ENCODE results near the gene ANKRD33B.
"Not testable (repeated sequence)": the region's sequence is repeated elsewhere in the genome, so short reads cannot be mapped to it uniquely, and the experiment has no call there.

ANKRD33B gene

DNA sequence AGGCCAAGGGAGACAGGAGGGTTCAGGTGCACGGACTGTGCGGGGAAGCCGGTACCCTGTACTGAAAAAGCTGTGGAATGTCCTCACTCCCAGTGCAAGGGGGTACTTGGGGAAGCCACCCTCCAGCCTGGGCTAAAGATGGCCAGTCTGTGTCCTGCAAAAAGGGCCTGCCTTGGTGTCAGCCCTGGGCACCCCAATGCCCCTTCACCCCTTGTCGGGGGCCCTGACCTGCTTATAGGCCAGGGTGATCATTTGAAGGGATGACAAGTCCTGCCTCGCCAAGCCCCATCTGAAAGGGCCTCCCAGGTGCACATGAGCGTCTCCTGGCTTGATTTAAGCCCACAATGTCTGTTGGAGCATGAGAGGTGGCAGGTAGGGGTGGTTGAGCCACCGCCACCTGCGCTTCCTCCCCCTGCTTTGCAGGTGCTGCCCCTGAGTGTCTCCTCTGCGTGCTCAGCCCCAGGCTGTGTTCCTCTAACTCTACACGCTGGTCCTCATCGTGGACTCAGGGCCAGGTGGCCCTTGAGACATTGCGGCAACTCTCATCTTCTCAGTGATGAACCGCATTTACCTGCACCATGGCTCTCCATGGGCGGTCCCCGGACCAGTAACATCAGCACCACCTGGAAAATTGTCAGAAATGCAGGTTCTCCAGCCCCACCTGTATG, 97.0 kb downstream of the ANKRD33B start:
- Mint-ChIP-seq H3K9me3 (ENCODE audit: low read depth) (no peaks in the 10 kb centered on the region), H3K4me3 (no peak overlapping the region), H3K36me3 (no peaks in the 10 kb centered on the region), H3K4me1 (ENCODE audit: low read depth) (no peaks in the 10 kb centered on the region), H3K27me3 (no peaks in the 10 kb centered on the region), H3K27ac (no peak overlapping the region)

DNA sequence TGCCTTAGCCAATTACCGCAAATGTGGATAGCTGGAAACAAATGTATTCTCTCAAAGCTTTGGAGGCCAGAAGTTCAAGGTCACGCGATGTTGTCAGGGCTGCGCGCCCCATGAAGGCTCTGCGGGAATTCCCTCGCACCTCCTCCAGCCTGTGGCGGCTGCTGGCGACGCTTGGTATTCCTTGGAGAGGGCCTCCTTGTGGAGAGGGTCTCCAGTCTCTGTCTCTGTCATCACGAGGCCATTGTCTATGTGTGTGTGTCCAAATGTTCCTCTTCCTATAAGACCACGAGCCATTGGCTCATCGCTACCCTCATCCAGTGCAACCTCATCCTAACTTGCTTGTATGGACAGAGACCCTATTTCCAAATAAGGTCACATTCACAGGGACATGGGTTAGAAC, 97.5 kb downstream of the ANKRD33B start:
- H3K4me1 Mint-ChIP-seq (ENCODE audit: low read depth), result no peaks in the 10 kb centered on the region
- H3K27me3 Mint-ChIP-seq, result no peaks in the 10 kb centered on the region
- H3K9me3 Mint-ChIP-seq (ENCODE audit: low read depth), result no peaks in the 10 kb centered on the region
- H3K27ac Mint-ChIP-seq, result no peak overlapping the region
- H3K4me3 Mint-ChIP-seq, result no peak overlapping the region
- no peaks in the 10 kb centered on the region for H3K36me3 Mint-ChIP-seq

DNA sequence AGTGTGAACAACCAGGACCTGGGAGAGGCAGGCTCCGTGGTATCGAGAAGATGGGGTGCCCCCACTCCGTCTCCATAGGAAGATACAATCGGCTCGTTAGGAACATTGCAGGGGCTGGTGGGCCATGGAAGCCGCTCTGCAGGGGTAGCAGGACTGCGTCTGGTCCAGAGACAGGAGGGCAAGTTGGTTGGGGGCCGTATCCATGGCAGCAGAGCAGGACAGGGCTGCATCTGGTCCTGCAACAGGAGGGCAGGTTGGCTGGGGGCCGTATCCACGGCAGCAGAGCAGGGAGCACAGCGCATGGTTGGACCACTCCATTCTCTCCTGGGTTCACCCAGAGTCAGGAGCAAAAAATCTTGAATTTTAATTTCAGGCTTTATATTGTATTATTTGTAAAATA, 98.2 kb downstream of the ANKRD33B start:
- H3K36me3 Mint-ChIP-seq, result no peaks in the 10 kb centered on the region
- H3K27me3 Mint-ChIP-seq, result no peaks in the 10 kb centered on the region
- no peak overlapping the region for H3K4me3 Mint-ChIP-seq
- no peaks in the 10 kb centered on the region for H3K4me1 Mint-ChIP-seq (ENCODE audit: low read depth)
- no peak overlapping the region for H3K27ac Mint-ChIP-seq
- H3K9me3 Mint-ChIP-seq (ENCODE audit: low read depth), result no peaks in the 10 kb centered on the region

DNA sequence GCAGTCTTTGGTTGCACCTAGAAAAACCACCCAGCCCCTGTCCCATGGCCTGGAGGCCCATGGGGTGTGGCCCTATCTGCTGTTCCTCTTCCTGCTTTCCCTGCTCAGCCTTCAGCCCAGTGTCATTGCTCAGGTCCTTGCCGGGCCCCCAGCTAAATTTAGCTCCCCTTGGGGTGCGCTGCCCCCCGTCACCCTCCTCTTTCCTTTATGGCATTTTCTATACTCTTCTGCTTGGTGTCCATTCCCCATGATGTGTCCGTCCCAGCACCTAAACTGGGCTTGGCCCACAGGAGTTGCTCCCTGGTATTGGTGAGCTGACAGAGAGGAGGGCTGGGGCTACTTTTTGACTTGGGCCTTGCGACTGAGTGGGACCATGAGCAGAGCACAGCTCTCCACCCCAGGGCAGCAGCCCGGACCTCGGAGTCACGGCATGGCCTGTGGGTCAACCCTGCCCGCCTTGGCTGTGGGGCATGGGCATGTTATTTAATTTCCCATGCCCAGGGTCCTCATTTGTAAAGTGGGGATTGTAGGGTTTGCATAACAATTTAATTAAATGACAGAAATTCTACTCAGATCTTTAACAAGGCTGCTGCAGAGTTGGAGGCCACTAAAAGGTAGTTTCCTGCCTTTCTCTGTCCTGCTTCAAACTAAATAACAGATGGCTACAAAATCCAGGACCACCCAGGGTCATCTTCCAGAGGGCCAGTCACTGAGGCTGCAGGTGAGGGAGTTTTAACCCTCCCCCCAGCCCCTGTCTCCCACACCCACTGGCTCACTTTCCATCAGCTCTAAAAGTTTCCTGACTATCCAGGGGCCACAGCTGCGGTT, 99.0 kb downstream of the ANKRD33B start:
- Mint-ChIP-seq H3K9me3 (ENCODE audit: low read depth) (no peaks in the 10 kb centered on the region), H3K4me3 (no peak overlapping the region), H3K4me1 (ENCODE audit: low read depth) (no peaks in the 10 kb centered on the region), H3K36me3 (no peaks in the 10 kb centered on the region), H3K27ac (no peak overlapping the region), H3K27me3 (no peaks in the 10 kb centered on the region)

DNA sequence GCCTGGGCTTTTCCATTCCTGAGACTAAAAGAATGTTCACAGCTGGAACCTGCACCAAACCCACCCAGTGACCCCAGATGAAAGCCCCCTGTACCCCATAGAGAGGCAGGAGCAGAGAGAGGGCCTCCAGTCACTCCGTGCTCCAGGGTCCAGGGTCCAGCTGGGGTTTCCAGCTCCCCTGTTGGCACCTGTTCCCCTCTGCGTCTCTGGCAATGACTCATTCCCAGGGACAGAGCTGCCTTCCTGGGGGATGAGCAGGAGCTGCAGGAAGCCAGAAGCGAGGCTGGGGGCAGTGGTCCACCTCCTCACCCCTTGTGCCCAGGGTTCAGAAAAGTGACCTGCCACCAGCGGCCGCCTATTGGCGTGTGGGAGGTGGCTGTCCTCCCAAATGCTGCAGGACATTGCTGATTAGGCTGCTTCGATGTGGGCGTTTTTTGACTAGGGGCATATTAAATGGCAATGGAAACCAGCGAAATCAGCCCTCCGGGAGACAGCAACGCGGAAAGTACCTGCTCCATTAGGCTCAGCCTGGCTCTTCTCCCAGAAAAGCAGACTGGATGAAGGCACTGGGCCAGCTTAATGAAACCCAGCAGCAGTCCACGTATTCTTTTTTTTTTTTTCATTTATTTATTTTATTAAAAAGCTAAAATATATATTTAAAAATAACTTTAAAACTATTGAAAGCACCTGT, 99.8 kb downstream of the ANKRD33B start:
- Mint-ChIP-seq H3K27me3 (no peaks in the 10 kb centered on the region), H3K27ac (no peak overlapping the region), H3K36me3 (no peaks in the 10 kb centered on the region), H3K4me1 (ENCODE audit: low read depth) (no peaks in the 10 kb centered on the region), H3K9me3 (ENCODE audit: low read depth) (no peaks in the 10 kb centered on the region), H3K4me3 (no peak overlapping the region)

DNA sequence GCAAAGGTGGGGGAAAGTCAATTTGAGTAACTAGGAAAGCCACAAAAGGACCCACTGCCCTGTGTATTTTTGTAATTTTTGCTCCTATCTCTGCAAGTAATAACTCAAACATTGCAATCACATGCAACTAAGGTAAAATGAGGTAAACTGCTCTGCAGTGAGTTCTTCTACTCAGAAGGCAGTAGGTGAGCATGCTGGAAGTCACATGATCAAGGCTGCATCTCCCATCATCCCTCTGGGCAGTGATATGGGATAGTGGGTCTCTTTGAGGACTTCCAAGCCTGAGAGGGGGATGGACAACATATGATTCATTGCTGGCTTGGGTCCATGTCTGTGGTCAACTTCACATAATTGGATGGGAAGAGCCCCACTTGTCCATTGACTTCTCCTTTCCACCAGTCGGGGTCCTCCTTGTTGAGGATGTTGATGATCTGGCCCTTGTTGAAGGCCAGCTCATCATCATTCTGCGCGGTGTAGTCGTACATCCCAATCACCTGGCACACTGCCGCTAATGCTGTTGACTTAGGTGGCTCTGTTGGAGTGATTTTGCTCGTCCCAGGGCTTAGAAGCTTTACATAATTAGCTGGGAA, 100.4 kb downstream of the ANKRD33B start:
- H3K36me3 Mint-ChIP-seq; H3K4me1 Mint-ChIP-seq (ENCODE audit: low read depth); H3K9me3 Mint-ChIP-seq (ENCODE audit: low read depth); H3K4me3 Mint-ChIP-seq; H3K27me3 Mint-ChIP-seq; H3K27ac Mint-ChIP-seq: not testable (repeated sequence)

DNA sequence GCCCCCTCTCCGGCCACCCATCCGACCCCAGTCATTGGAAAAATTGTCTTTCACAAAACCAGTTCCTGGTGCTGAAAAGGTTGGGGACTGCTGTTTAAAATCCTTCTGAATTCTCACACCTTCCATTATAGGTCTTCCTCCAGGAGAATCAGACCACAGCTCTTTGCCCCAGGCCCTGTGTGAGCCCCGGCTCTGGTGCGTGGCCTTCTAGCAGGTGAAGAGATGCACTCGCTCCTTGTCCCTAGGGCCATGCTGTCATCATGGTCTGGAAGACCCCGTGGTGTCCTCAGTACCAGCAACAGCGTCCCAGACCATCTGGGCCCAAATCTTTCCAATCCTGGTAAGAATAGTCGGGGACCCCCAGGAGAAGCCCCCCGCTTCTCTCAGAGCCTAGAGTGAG, 101.9 kb downstream of the ANKRD33B start:
- Mint-ChIP-seq H3K4me1 (ENCODE audit: low read depth) (no peaks in the 10 kb centered on the region), H3K27me3 (no peaks in the 10 kb centered on the region), H3K9me3 (ENCODE audit: low read depth) (no peaks in the 10 kb centered on the region), H3K36me3 (no peaks in the 10 kb centered on the region), H3K27ac (no peak overlapping the region), H3K4me3 (no peak overlapping the region)

DNA sequence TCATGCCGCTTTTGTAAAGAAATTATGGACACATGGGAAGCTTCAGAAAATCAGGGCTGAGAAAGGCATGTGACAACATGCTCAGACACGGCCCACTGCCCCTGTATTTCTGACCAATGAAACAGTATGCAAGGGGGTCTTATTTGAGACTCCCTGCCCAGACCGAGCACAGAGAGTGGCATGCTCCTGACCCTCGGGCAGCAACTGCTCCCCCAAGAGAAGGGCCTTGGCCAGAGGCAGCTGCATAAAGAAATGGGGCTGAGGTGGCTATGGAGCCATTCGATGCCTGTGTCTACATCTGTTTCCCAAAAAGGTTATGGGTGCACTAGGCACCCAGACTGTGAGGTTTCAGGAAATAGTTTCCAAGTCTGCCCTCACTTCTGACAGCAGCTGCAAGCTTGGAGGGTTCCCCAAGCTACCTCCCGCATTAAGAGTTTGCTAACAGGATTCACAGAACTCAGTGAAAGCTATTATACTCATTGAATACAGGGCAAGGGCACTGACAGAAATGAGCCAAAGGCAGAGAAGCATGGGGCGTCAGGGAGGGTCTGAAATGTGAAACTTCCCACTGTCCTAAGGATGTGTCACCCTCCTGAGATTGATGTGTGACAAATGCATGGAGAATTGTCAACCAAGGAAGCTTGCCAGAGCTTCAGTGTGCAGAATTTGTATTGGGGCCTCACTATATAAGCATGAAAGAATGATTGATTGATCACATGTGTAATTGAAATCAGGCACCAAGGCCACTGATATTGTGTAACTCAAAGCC, 102.8 kb downstream of the ANKRD33B start:
- Mint-ChIP-seq H3K9me3 (ENCODE audit: low read depth) (no peaks in the 10 kb centered on the region), H3K4me3 (no peak overlapping the region), H3K27ac (no peak overlapping the region), H3K36me3 (no peaks in the 10 kb centered on the region), H3K27me3 (no peaks in the 10 kb centered on the region), H3K4me1 (ENCODE audit: low read depth) (no peaks in the 10 kb centered on the region)

DNA sequence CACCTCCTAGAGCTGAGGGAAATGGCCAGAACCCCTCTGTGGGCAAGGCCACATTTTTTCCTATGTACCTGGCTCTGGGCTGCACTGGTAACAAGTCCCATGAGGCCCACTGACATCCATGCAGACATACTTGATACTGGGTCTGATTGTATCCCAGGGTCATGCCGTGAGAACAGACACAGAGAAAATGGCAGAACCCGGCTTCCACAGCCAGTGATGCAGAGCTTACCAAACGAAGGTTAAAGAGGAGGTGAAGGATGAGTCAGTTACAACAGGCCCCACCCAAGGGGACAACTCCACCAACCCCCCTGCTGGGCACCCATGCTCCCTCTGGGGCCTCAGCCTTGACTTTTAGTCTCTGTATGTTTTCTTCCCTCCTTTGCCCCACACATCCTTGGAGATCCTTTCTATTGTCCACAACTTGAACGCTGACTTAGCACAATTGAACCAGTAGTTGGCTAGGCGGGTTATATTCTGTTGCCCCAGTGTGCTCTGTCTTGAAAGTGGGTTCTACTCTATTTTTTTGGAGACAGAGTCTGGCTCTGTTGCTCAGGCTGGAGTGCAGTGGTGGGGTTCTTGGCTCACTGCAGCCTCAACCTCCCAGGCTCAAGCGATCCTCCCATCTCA, 103.7 kb downstream of the ANKRD33B start:
- Mint-ChIP-seq H3K4me3 (no peak overlapping the region), H3K27me3 (no peaks in the 10 kb centered on the region), H3K4me1 (ENCODE audit: low read depth) (no peaks in the 10 kb centered on the region), H3K36me3 (no peaks in the 10 kb centered on the region), H3K9me3 (ENCODE audit: low read depth) (no peaks in the 10 kb centered on the region), H3K27ac (no peak overlapping the region)

DNA sequence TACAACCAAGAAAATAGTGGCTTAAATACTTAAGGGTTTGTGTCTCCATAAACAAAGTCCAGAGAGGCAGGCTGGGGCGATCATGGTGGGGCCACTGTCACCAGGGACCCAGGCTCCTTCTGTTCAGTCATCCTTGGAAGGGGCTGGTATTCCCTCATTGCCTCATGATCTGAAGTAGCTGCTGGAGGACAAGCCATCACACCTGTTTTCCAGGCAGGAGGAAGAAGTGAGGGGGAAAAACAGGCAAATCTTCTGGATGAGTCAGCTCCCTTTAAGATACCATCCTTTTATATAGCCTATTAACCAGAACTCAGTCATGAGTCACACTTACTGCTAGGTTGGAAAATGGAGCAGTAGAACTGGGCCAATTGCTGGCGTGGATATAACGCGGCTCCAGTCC, 104.8 kb downstream of the ANKRD33B start:
- H3K36me3 Mint-ChIP-seq, result no peaks in the 10 kb centered on the region
- no peaks in the 10 kb centered on the region for H3K27me3 Mint-ChIP-seq
- H3K9me3 Mint-ChIP-seq (ENCODE audit: low read depth), result no peaks in the 10 kb centered on the region
- H3K4me3 Mint-ChIP-seq, result no peak overlapping the region
- H3K4me1 Mint-ChIP-seq (ENCODE audit: low read depth), result no peaks in the 10 kb centered on the region
- no peak overlapping the region for H3K27ac Mint-ChIP-seq

DNA sequence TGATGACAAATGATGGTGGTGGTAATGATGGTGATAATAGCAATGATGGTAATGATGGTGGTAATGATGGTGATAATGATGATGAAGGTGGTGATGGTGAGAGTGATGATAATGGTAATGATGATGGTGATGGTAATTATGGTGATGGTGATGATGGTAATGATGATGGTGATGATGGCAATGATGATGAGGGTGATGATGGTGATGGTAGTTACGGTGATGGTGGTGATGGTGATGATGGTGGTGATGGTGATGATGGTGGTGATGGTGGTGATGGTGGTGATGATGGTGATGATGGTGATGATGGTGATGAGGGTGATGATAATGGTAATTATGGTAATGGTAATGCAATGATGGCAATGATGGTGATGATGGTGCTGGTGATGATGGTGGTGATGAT, 106.1 kb downstream of the ANKRD33B start:
- H3K4me3 Mint-ChIP-seq, result no peak overlapping the region
- no peak overlapping the region for H3K27ac Mint-ChIP-seq
- no peaks in the 10 kb centered on the region for H3K27me3 Mint-ChIP-seq
- no peaks in the 10 kb centered on the region for H3K4me1 Mint-ChIP-seq (ENCODE audit: low read depth)
- no peaks in the 10 kb centered on the region for H3K9me3 Mint-ChIP-seq (ENCODE audit: low read depth)
- no peaks in the 10 kb centered on the region for H3K36me3 Mint-ChIP-seq

DNA sequence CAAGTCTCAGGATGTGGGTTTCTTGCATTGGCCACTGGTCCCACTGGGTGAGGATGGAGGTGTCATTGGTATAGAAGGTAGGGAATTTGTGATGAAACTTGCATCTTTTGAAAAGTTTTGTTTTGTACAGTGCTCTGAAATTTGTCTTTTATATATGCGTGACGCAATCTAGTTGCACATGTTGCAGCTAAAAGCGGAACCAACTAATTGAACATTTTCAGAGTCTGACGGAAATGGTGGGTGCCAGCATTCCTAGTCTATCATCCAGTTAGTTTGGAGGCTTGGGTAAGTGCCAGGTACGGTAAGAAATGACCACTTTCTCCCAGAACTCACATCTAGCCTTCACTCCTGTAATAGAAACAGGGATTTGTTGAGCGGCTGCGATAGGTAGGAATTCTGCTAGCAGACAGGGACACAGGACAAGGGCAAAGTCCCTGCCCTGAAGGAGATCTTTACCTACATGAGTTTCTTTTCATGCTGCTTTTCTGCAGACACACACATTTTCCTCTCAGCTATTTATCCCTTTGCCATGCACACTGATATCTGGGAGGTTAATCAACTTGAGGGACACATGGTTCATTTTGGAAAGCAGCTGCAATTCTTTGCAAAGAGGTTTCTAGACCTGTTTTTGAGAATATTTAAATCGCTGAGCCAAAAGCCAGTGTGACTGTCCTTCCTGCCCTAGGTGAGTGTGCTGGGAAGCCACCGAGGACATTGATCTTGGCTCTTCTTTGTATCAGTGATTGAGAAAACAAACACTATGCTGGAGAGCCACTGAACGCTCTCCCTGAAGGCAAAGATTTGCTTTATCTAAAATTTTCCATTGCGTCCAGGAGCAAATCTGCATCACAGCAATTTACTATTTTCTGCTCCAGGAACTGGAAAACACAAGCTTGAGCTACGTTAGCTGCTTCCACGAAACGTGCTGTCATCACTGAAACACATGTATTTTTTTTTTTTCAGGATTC, 107.5 kb downstream of the ANKRD33B start:
- Mint-ChIP-seq H3K27me3 (no peaks in the 10 kb centered on the region), H3K36me3 (no peaks in the 10 kb centered on the region), H3K27ac (no peak overlapping the region), H3K4me3 (no peak overlapping the region), H3K4me1 (ENCODE audit: low read depth) (no peaks in the 10 kb centered on the region), H3K9me3 (ENCODE audit: low read depth) (no peaks in the 10 kb centered on the region)

DNA sequence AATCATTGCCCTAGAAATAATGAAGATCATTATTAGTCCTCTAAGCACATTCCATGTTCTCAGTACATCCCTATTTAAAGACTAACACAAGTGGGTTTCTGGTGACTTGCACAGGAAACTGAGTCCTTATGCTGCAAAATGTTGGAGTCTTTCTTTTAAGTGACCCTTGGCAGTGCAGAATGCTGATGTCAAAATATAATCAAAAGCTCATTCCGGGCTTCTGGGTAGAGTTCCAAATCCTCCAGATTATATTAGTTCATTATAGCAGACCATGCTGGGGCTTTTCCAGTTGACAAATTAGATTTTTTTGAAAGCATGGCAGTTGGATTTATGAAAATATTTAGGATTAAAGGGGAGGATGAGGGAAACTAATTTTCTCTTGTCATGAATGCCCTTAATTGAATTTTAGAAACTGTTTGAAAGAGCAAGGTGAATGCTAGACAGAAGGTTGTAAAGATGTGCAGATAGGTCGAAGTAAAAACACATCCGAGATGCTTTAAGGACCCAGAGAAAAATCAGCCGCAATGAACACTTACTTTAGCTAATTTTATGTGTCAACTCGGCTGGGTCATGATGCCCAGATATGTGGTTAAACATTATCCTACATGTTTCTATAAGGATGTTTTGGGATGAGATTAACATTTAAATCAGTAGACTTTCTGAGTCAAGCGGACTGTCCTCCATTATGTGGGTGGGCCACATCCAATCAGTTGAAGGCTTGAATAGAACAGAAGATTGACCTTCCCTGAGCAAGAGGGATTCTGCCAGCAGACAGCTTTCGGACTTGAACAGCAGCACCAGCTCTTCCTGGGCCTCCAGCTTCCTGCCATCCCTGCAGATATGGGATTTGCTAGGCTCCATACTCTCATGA, 108.5 kb downstream of the ANKRD33B start:
- Mint-ChIP-seq H3K36me3 (peaks cover 5% of the 10 kb centered on the region), H3K4me1 (ENCODE audit: low read depth) (no peaks in the 10 kb centered on the region), H3K9me3 (ENCODE audit: low read depth) (peaks cover 6% of the 10 kb centered on the region), H3K27me3 (no peaks in the 10 kb centered on the region), H3K27ac (no peak overlapping the region), H3K4me3 (no peak overlapping the region)
